C1 segment of cervical spinal cord (tissue), 14 donors: ENCODE data around the gene CACNA2D3.
"Not testable (repeated sequence)": the region's sequence is repeated elsewhere in the genome, so short reads cannot be mapped to it uniquely, and the experiment has no call there.

ENCODE experiments used
- DNase-seq, 14 donors: peaks; one replicate each; lab custom pipeline; 2025; lab: John Stamatoyannopoulos, UW

CACNA2D3 gene

GRCh38 chr3:54631516-54632325 lies 509.4 kb downstream of the CACNA2D3 start:
- no peak for DNase-seq

DNA sequence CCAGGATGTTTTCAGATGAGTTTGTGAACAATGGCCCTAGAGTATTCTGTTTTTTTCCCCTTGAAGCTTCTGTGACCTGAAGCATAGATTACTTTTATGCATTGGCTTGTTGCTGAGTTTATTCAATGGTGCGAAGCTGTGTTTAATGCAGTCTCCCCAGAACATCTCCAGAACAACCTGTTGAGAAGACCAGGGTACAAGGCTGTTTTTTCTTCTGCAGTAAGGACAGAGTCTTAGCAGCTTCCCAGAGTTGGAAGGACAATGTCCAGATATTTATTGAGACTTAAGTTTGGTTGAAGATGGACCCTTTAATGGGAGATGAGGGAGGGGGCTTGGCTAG lies 509.9 kb downstream of the CACNA2D3 start:
- no peak for DNase-seq

- no peak for DNase-seq
Observed at GRCh38 chr3:54632834-54633233, 510.5 kb downstream of the CACNA2D3 start.

DNA sequence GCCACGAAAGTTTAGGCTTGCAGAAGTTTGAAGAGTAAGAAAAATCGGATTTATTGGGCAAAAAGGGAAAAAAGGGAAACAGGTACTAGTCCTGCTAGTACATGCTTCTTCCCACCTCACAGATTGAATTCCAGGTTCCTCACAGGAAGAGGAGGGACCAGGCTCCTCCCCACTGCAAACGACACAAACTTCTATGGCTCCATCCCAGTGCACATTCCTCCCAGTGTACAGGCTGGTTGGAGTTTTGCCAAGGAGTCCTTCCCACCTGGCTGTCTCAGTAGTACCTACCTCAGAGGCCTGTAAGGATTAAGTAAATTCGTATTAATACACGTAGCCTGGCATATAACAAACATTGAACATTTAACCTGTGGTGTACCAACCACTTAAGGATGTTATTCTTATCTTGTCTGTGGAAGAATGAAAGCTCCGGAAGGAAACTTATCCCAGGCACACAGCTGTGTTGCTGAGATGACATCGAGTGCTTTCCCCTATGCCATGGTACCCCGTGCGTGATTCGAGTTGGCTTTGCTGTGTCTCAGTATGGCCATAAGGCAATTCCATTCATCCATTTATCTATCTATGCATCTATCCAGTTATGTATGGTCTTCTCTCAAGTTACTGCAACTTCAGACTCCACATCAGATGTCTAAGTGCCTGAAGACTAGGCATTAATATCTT lies 511.2 kb downstream of the CACNA2D3 start:
- no peak for DNase-seq

GRCh38 chr3:54634122-54634469 lies 511.7 kb downstream of the CACNA2D3 start:
- no peak for DNase-seq

- not testable (repeated sequence) for DNase-seq
Observed at GRCh38 chr3:54639790-54640372, 517.5 kb downstream of the CACNA2D3 start.

- DNase-seq, result no peak
Observed at GRCh38 chr3:54641226-54642014, 519.1 kb downstream of the CACNA2D3 start.

DNA sequence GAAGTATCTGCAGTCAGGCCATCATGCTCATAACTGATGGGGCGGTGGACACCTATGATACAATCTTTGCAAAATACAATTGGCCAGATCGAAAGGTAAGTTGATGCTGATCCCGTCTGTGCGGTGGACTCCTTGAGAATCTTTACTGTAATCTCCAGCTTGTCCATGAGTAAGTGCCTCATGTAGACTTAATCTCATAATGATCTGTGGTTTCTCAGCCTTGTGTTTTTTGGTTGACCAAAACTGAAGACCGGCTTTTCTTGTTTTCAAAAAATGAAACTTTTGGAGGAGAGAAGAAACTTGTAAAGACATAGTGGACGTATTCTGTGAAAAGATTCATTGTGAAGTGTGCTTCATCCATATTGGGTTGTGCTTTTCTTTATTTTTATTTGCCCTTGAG lies 519.8 kb downstream of the CACNA2D3 start:
- no peak for DNase-seq

GRCh38 chr3:54647721-54648120 lies 525.4 kb downstream of the CACNA2D3 start:
- DNase-seq, result no peak

- DNase-seq, result no peak
Observed at GRCh38 chr3:54649551-54649950, 527.2 kb downstream of the CACNA2D3 start.

DNA sequence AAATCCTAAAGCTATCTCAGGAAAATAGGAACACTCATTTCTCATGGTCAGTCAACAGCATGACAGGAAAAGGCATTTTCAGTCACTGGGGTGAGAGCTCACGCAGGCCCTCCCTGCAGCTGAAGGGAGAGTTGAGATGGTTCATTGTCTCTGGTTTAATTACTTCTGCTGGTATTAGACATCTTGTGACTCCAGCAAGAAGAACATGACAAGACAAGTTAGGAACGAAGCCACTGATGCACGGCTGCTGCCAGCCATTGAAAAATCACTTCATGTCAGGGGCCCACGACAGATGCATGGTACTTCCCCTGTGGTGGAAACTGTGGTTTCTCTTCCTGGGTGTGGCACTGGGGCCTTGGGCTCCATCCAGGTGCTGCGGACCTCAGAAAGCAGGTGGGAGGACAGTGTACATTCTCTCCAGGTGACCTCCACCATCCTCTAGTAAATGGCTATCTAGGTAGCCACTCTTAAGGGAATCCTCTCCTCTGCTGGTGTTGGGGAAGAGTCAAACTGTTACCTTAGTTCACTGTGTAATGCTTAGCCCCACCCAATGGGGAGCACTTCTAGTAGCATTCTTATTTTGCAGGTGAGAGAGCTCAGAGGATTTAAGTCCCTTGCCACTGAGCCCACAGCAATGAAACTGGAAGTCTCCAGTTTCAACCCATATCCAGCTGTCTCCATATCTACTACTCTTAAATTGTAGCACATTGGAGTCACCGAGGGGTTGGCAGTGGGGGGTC lies 531.3 kb downstream of the CACNA2D3 start:
- DNase-seq, result no peak

GRCh38 chr3:54654776-54655175 lies 532.4 kb downstream of the CACNA2D3 start:
- DNase-seq, result no peak

DNA sequence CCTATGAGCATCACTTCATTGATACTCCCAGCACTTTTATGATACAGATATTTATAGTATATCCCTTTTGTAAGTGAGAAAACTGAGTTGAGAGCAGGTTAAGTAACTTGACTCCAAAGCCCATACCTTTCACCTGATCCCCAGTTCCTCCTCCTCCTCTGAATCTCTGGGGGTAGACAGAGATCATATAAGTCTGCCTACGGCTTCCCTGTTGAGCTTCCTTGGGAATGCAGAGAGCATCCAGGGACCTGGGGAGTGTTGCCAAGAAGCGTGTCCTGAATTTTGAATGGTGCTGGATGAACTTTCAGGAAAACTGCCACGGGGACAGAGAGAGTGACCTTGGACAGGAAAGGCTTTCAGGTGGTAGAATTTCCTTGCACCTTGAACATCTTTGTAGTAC lies 537.0 kb downstream of the CACNA2D3 start:
- DNase-seq, result peak in 1 of 14 donors; percentile 12

DNA sequence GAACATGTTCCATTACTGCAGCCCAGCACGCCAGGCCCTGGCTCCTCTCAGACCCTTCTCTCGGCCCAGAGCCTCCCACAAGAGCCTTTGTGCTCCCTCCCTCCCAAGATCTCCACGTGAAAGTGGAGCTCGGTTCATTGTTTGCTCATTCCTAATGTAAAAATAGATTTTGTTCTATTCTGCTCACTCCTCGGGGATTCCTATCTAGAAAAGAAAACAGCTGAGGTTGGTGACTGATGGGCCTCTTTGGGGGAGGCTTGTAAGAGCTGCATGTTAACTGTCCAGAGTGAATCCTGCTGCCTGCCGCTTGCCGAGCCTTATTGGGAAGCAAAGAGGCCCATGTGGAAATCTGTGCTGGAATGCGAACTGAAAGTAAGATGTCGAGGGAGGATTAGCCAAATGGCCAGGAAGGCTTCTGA lies 538.4 kb downstream of the CACNA2D3 start:
- DNase-seq, result no peak

DNA sequence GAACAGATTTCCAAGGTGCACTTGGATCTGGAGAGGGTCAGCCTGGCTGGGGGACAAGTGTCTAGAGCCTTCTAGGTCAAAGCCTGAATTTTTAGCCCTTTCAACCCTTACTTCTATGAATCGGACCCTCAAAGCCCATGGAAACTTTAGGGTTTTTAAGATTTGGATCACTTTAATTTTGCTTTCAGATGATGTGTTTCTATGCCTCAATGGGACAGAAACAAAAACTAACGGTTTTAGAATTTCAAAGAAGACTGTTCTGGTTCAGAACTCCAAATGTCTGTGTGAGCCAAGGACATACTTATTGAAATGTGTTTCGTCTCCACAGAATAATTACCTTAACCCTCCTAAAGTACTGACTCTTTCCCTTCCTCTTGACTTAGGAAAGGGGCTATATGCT lies 538.8 kb downstream of the CACNA2D3 start:
- DNase-seq, result no peak

DNA sequence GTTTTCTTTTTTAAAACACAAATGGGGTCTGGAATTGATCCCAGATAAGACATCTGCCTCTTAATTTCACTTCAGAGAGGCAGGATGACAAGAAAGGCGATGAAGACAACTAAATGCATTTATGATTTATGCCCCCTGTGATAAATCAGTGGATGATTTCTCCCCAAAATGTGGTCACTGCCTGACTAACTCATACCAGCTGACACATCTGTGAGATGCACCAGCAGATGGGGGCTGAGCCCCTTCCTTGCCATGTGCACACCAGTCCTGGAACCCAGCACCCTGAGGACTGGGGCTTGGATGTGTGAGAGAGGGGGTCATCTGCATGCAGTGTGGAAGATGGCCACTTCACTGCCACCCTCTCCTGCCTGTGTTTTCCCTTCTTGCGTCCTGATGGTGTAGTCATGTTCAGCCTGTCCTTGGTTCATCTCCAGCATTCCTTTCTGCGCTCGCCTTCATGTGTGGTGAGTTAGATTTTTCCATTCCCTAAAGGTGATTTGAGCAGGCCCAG lies 541.2 kb downstream of the CACNA2D3 start:
- no peak for DNase-seq

DNA sequence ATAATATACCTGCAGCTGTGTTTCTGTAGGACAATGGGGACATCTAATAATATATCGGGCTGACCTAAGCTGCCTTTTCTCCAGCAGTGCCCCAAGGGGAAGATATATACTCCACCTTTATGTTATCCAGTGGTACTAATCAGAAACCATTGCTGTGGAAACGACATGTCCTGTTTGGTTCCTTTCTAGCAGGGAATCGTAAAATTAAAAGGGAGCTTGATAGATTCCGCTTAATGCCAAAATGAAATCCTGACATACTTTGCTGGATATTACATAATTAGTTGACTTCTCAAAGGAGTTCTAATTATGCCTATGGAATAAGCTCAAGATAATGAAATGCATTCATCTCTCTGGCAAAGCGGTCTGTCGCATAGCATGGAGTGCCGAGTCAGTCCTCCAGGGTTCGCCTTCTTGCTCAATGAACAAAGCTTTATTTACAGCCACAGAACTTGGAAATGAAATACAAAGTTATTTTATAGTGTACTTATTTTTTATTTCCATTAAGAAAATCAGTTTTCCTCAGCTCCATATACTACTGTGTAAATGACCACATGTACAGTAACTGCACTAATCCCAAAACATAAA lies 542.8 kb downstream of the CACNA2D3 start:
- DNase-seq, result no peak

- no peak for DNase-seq
Observed at GRCh38 chr3:54668236-54668635, 545.9 kb downstream of the CACNA2D3 start.

GRCh38 chr3:54670201-54671000 lies 548.0 kb downstream of the CACNA2D3 start:
- no peak for DNase-seq

GRCh38 chr3:54671511-54671910 lies 549.2 kb downstream of the CACNA2D3 start:
- DNase-seq, result no peak
